Caco-2 (cell line): ENCODE results near the gene CCDC70. TPM values are rescaled to one million over a fixed set of nuclear protein-coding genes. Genes with fewer than 3 reads are reported as not detected.

Experiments used
- BruUV-seq: library from RNA; stranded (reverse); fragments of 400-500 nt; replicated peaks from 2 replicates; lab custom pipeline; 2021; lab: Mats Ljungman, UMichigan
- CTCF ChIA-PET: fragments of 300-600 bp; sonication (Branson Sonifier 250); formaldehyde crosslinking; loops from one replicate; lab custom pipeline; 2022; ENCODE audit warnings: antibody characterized with exemption; lab: Charles Lee
- POLR2A ChIA-PET: fragments of 300-600 bp; sonication (Branson Sonifier 250); formaldehyde crosslinking; loops from one replicate; lab custom pipeline; 2022; ENCODE audit warnings: antibody characterized with exemption; lab: Charles Lee
- DNase-seq, 2 experiments: peaks; one replicate each; pipeline versions ENCODE4 v3.0.0 to v3.0.0-alpha.2; 2020 to 2022
- H3K27me3 ChIP-seq: replicated peaks from 2 replicates; pipeline ENCODE4 v1.6.0; 2011; ENCODE audit warnings: low read length; ENCODE audit not compliant: control insufficient read depth, insufficient read depth
- H3K36me3 ChIP-seq: 2 replicates; pipeline ENCODE4 v1.5.1; 2011; ENCODE audit warnings: low read length; ENCODE audit not compliant: control insufficient read depth, insufficient read depth
- H3K4me1 ChIP-seq: fragments of 250-450 bp; sonication (Bioruptor Pico); 2 replicates; pipeline ENCODE4 v1.5.1; 2020; ENCODE audit warnings: mild to moderate bottlenecking
- H3K4me3 ChIP-seq: 2 replicates; pipeline ENCODE4 v1.5.1; 2011; ENCODE audit warnings: low read depth, mild to moderate bottlenecking, control low read depth, low read length
- H3K9me3 ChIP-seq: fragments of 250-450 bp; sonication (Bioruptor Pico); 2 replicates; pipeline ENCODE4 v1.5.1; 2020; ENCODE audit warnings: mild to moderate bottlenecking, moderate library complexity
- H3K27ac Mint-ChIP-seq: one replicate; pipeline ENCODE4 v1.8.0; 2022; ENCODE audit warnings: mixed read lengths; ENCODE audit not compliant: unreplicated experiment
- H3K27me3 Mint-ChIP-seq: one replicate; pipeline ENCODE4 v1.8.0; 2022; ENCODE audit warnings: mixed read lengths; ENCODE audit not compliant: insufficient read depth, unreplicated experiment
- H3K36me3 Mint-ChIP-seq: one replicate; pipeline ENCODE4 v1.8.0; 2022; ENCODE audit warnings: mild to moderate bottlenecking, mixed read lengths; ENCODE audit not compliant: insufficient read depth, unreplicated experiment
- H3K4me1 Mint-ChIP-seq: one replicate; pipeline ENCODE4 v1.8.0; 2022; ENCODE audit warnings: low read depth, mixed read lengths; ENCODE audit not compliant: unreplicated experiment
- H3K4me3 Mint-ChIP-seq: one replicate; pipeline ENCODE4 v1.8.0; 2022; ENCODE audit warnings: mild to moderate bottlenecking, moderate library complexity, mixed read lengths; ENCODE audit not compliant: unreplicated experiment
- H3K9me3 Mint-ChIP-seq: one replicate; pipeline ENCODE4 v1.8.0; 2022; ENCODE audit warnings: mixed read lengths; ENCODE audit not compliant: unreplicated experiment
- CTCF ChIP-seq, 2 experiments: fragments of 200-600 bp in 1 of 2; IDR thresholded peaks; 1 replicate in 1 of 2; 2 replicates in 1 of 2; pipeline versions ENCODE4 v1.5.1 to v1.8.0; 2011 to 2022; ENCODE audit warnings: antibody characterized with exemption in 1 of 2, control low read depth in 1 of 2, inconsistent platforms in 1 of 2, low read depth in 1 of 2, low read length in 1 of 2, mild to moderate bottlenecking in 1 of 2, moderate library complexity in 1 of 2; ENCODE audit not compliant: insufficient read depth in 1 of 2, severe bottlenecking in 1 of 2, unreplicated experiment in 1 of 2
- intact Hi-C: fragments of 100-400 bp; cut with micrococcal nuclease; formaldehyde crosslinking; loops from one replicate; pipeline ENCODE4 v1.10.0; 2022; ENCODE audit not compliant: unreplicated experiment
- total RNA-seq: library from RNA; stranded (reverse); gene quantifications from 2 replicates; pipeline ENCODE4 v1.2.3, GENCODE V29; 2022

The CCDC70 gene
- total RNA-seq, 1 experiment from 2014 or later = not detected

- Mint-ChIP-seq H3K36me3 (no peaks in the 10 kb centered on the region), H3K27ac (no peak overlapping the region), H3K9me3 (no peaks in the 10 kb centered on the region), H3K4me3 (no peak overlapping the region), H3K27me3 (peaks cover 4% of the 10 kb centered on the region), H3K4me1 (no peaks in the 10 kb centered on the region)
- Histone ChIP-seq H3K4me1 (no peaks in the 10 kb centered on the region), H3K27me3 (no peaks in the 10 kb centered on the region), H3K36me3 (no peaks in the 10 kb centered on the region), H3K4me3 (no peak overlapping the region), H3K9me3 (no peaks in the 10 kb centered on the region)
- ChIA-PET CTCF (no interaction called here), POLR2A (no interaction called here)
- no peak for TF ChIP-seq CTCF (IDR thresholded peaks at IDR 0.05; ENCODE audit: insufficient read depth in 1 of 2, low read depth in 1 of 2, low read length in 1 of 2, severe bottlenecking in 1 of 2, unreplicated experiment in 1 of 2)
- DNase-seq = no peak
- intact Hi-C loops = no loop called here
- no TSS peak for BruUV-seq
Measured at GRCh38 chr13:51827254-51827653, 34.5 kb upstream of the CCDC70 start.

- Histone ChIP-seq H3K9me3 (no peaks in the 10 kb centered on the region), H3K4me3 (no peak overlapping the region), H3K36me3 (no peaks in the 10 kb centered on the region), H3K4me1 (no peaks in the 10 kb centered on the region), H3K27me3 (no peaks in the 10 kb centered on the region)
- H3K36me3 Mint-ChIP-seq = no peaks in the 10 kb centered on the region
- no TSS peak for BruUV-seq
- no peaks in the 10 kb centered on the region for H3K9me3 Mint-ChIP-seq
- DNase-seq = no peak
- no peak overlapping the region for H3K27ac Mint-ChIP-seq
- H3K27me3 Mint-ChIP-seq = peaks cover 8% of the 10 kb centered on the region
- ChIA-PET POLR2A (no interaction called here), CTCF (no interaction called here)
- no peak overlapping the region for H3K4me3 Mint-ChIP-seq
- no peaks in the 10 kb centered on the region for H3K4me1 Mint-ChIP-seq
- TF ChIP-seq CTCF (IDR thresholded peaks at IDR 0.05; ENCODE audit: insufficient read depth in 1 of 2, low read depth in 1 of 2, low read length in 1 of 2, severe bottlenecking in 1 of 2, unreplicated experiment in 1 of 2) = no peak
- intact Hi-C loops = no loop called here
Measured at GRCh38 chr13:51828730-51829567, 32.8 kb upstream of the CCDC70 start.

- H3K9me3 Mint-ChIP-seq = no peaks in the 10 kb centered on the region
- no peak for DNase-seq
- no peak for TF ChIP-seq CTCF (IDR thresholded peaks at IDR 0.05; ENCODE audit: insufficient read depth in 1 of 2, low read depth in 1 of 2, low read length in 1 of 2, severe bottlenecking in 1 of 2, unreplicated experiment in 1 of 2)
- CTCF ChIA-PET = no interaction called here
- no TSS peak for BruUV-seq
- intact Hi-C loops = no loop called here
- H3K4me3 Mint-ChIP-seq = no peak overlapping the region
- H3K36me3 Mint-ChIP-seq = no peaks in the 10 kb centered on the region
- peaks cover 8% of the 10 kb centered on the region for H3K27me3 Mint-ChIP-seq
- no peak overlapping the region for H3K4me3 ChIP-seq
- H3K9me3 ChIP-seq = no peaks in the 10 kb centered on the region
- H3K27me3 ChIP-seq = no peaks in the 10 kb centered on the region
- no peak overlapping the region for H3K27ac Mint-ChIP-seq
- POLR2A ChIA-PET = no interaction called here
- no peaks in the 10 kb centered on the region for H3K36me3 ChIP-seq
- no peaks in the 10 kb centered on the region for H3K4me1 Mint-ChIP-seq
- no peaks in the 10 kb centered on the region for H3K4me1 ChIP-seq
Measured at GRCh38 chr13:51829568-51829899, 32.2 kb upstream of the CCDC70 start.
